GM18951 (cell line): ENCODE measurements around the gene IGF2.

Source experiments
- POLR2A ChIP-seq: IDR thresholded peaks from 4 replicates; pipeline ENCODE4 v1.6.1; 2011; ENCODE audit warnings: mild to moderate bottlenecking; ENCODE audit not compliant: insufficient read length, insufficient read depth; ENCODE audit errors: extremely low read depth
- in situ Hi-C: fragments of 300-500 bp; cut with MboI; formaldehyde crosslinking; loops from one replicate; pipeline ENCODE4 v1.12.0; 2022; ENCODE audit warnings: low sequenced_read_pairs, mixed read lengths, inconsistent platforms; ENCODE audit not compliant: unreplicated experiment

Gene IGF2

DNA sequence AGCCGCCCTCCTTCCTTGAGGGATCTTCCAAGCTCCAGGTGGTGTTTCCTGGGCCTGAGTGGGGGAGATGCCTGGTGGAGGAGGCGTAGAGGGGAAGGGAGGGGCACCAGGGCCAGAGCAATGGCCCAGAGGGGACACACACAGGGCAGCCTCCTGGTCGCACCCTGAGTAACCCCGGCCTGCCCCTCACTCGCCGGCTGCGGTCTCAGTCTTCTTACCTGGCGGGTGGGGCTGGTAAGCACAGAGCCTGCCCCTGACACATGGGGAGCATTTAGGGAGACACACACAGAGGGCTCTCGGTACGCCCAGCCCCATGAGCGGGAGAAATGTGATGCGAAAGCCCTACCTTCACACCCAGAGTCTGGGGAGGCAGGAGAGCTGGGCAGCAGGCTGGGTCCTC lies 23.9 kb downstream of the IGF2 start:
- in situ Hi-C loops = no loop called here

GRCh38 chr11:2114430-2115241 lies 24.6 kb downstream of the IGF2 start:
- in situ Hi-C loops = no loop called here
- no peak for TF ChIP-seq POLR2A

More for the DNA sequence above, 23.9 kb downstream of the IGF2 start:
- TF ChIP-seq POLR2A = no peak

DNA sequence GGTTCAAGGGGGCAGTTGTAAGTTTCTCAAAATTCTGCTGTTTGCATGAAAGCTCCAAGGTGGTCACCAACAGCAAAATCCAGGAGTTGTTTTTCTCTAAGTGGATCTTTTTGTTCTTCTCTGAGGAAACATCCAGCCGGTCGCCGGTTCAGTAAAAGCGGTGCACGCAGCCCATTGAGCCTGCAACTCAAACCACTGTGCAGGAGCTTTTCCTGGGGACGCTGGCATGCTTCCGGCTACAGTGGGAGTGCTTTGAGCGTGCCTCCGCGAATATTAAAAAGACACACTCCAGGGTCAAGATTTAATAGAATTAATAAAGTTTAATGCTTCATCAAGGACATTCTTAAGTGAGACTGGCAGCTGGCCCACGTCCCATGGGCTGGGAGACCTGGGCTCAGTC lies 25.4 kb downstream of the IGF2 start:
- TF ChIP-seq POLR2A = no peak
- in situ Hi-C loops = no loop called here

DNA sequence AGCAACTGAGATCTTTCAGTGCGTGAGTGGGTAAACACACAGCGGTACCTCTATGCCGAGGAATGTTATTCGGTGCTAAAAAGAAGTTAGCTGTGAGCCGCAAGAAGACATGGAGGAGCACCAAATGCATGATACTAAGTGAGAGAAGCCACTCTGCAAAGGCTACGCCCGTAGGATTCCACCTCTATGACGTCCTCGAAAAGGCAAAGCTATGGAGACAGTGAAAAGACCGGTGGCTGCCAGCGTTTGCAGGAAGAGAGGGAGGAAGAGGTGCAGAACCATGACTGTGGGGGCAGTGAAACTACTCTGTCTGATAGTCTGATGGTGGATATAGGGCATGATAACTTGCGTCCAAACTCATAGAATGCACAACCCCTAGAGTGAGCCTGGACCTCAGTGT lies 28.7 kb downstream of the IGF2 start:
- in situ Hi-C loops = no loop called here

GRCh38 chr11:2109541-2110019 lies 29.6 kb downstream of the IGF2 start:
- in situ Hi-C loops = no loop called here
- TF ChIP-seq POLR2A = no peak

More for the DNA sequence above, 28.7 kb downstream of the IGF2 start:
- TF ChIP-seq POLR2A = no peak

- TF ChIP-seq POLR2A = no peak
- in situ Hi-C loops = no loop called here
Measured at GRCh38 chr11:2108675-2109491, 30.3 kb downstream of the IGF2 start.

- in situ Hi-C loops = no loop called here
- no peak for TF ChIP-seq POLR2A
Measured at GRCh38 chr11:2107941-2108630, 31.1 kb downstream of the IGF2 start.

DNA sequence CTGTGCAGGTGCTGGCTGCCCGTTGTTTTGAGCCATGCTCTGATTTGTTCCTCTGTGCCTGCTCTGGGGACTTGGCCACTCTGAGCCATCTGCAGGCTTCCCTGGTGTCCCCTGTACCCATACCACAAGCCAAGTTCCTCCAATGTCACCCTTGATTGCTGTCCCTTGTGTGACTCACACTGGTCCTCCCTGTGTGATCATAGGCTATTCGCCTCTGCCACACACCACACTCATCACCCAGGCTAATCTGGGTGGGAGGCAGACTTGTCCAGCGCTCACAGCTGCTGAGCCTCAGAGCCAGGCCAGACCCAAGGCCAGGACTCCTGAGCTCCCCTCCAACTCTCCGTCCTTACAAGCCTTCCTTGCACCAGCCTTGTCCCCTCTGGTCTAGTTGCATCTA lies 31.7 kb downstream of the IGF2 start:
- no peak for TF ChIP-seq POLR2A
- in situ Hi-C loops = no loop called here

GRCh38 chr11:2106583-2107209 lies 32.5 kb downstream of the IGF2 start:
- in situ Hi-C loops = no loop called here
- no peak for TF ChIP-seq POLR2A

- no peak for TF ChIP-seq POLR2A
- in situ Hi-C loops = no loop called here
Measured at GRCh38 chr11:2105511-2105910, 33.7 kb downstream of the IGF2 start.

- in situ Hi-C loops = no loop called here
- no peak for TF ChIP-seq POLR2A
Measured at GRCh38 chr11:2104524-2105440, 34.4 kb downstream of the IGF2 start.
